HEK293 (cell line): Measurements from ENCODE around the gene PAK5.

Experiments used
- TCF7L2 ChIP-seq: IDR thresholded peaks from 2 replicates; pipeline ENCODE4 v1.6.1; 2011; ENCODE audit warnings: low read depth, mild to moderate bottlenecking, inconsistent platforms, low read length, moderate library complexity, borderline replicate concordance
- ZNF132 ChIP-seq: fragments of 450-650 bp; formaldehyde crosslinking; IDR thresholded peaks from 2 replicates; pipeline ENCODE4 v1.5.1; 2017; ENCODE audit warnings: missing biosample characterization, missing genetic modification characterization, borderline replicate concordance
- ZNF184 ChIP-seq: fragments of 450-650 bp; IDR thresholded peaks from 2 replicates; pipeline ENCODE4 v1.5.1; 2018; ENCODE audit warnings: missing biosample characterization, mild to moderate bottlenecking, missing genetic modification characterization

DNA sequence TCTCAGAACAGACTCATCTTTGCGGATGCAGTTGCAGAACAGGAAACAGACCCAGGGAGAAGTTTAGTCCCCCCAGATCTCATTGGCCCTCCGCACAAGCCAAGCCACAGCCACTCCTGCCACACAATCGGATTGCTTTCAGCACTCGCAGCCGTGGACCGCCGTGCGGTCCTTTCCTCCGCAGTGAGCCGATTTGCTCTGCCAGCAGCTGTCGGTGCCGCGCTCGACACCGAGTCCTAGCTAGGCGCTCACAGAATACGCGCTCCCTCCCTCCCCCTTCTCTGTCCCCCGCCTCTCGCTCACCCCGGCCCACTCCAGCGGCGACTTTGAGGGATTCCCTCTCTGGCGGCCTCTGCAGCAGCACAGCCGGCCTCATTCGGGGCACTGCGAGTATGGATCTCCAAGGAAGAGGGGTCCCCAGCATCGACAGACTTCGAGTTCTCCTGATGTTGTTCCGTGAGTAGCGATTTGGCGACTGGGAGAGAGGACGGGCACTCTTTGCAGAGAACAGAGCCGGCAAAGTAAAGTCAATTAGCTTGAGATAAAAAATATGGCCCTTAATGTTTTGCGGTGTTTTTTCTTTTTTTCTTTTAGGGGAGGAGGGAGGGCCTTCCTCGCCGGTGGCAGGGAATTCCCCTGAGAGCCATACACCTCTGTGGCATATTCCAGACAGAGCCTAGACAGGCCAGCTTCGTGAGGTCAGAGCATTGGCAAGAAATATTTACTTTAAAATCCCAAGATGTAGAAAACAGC is 324.2 kb downstream of the PAK5 start, which contains the start of gene LAMP5:
- TF ChIP-seq TCF7L2, result no peak
- TF ChIP-seq ZNF184 (tag by site-specific recombination), result no peak
- no peak for TF ChIP-seq ZNF132
